ENCODE data around the gene RASGEF1B. TPM values are rescaled to one million over a fixed set of nuclear protein-coding genes. Genes with fewer than 3 reads are reported as not detected.

Gene RASGEF1B
- total RNA-seq, 1 experiment from 2014 or later = 6.9 TPM

DNA sequence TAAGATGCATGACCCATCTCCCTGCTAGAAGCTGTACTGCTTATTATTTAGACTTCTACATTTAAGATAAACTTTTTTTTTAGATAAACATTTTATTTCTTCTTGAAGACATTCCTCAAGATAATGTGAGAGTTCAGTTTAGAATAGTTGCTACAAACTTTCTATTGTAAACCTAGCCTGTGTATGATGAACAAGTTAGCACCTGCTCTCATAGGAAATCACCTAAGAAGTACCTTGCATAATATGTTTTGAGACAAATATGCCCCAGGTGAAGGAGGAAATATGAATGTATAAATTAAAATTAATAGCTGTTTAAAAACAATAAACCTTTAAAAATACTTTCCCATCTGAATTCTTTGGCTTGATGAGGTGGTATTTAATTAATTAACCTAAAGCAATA lies 35.6 kb downstream of the RASGEF1B start (continued):
- TF ChIP-seq ARID4B (CRISPR knock-in tag; IDR thresholded peaks at IDR 0.05; ENCODE audit: borderline replicate concordance) = no peak
- no peak for TF ChIP-seq ZNF423 (CRISPR knock-in tag; IDR thresholded peaks at IDR 0.05)
- TF ChIP-seq NFATC4 (CRISPR knock-in tag; IDR thresholded peaks at IDR 0.05) = no peak

DNA sequence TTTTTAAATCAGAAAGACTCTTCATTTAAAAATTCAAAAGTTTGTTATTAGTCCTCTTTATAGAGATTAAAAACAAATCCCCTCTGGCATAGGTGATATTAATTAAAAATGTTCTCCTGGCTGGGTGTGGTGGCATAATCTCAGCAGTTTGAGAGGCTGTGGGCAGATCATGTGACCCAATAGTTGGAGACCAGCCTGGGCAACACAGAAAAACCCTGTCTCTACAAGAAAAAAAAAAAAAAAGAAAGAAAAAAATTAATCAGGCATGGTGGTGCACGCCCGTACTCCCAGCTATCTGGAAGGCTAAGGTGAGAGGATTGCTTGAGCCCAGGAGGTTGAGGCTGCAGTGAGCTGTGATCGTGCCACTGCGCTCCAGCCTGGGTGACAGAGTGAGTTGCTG lies 38.9 kb downstream of the RASGEF1B start:
- POLR2A ChIA-PET = interaction anchor here (0.6 to 0.7 kb wide), 2 partner anchors 209 to 842 kb away, joined by 3 to 4 read pairs; no protein-coding TSS in a partner anchor
- no peak overlapping the region for H3K4me3 Mint-ChIP-seq
- peaks cover 2% of the 10 kb centered on the region; the same call in 1 of the 2 replicates for H3K27me3 Mint-ChIP-seq (ENCODE audit: low read depth)
- ATAC-seq = no peak
- H3K4me1 Mint-ChIP-seq = peaks cover 4% of the 10 kb centered on the region
- TF ChIP-seq ZBTB21 (CRISPR knock-in tag; IDR thresholded peaks at IDR 0.05; ENCODE audit: borderline replicate concordance) (no peak), SOX15 (CRISPR knock-in tag; IDR thresholded peaks at IDR 0.05) (no peak), ELF4 (CRISPR knock-in tag; IDR thresholded peaks at IDR 0.05; ENCODE audit: low read depth) (no peak), ZNF281 (CRISPR knock-in tag; IDR thresholded peaks at IDR 0.05) (no peak), NFATC4 (CRISPR knock-in tag; IDR thresholded peaks at IDR 0.05) (no peak), ZNF138 (CRISPR knock-in tag; conservative IDR thresholded peaks at IDR 0.05) (no peak), JUN (CRISPR knock-in tag; IDR thresholded peaks at IDR 0.05) (no peak), NR1H2 (CRISPR knock-in tag; IDR thresholded peaks at IDR 0.05) (no peak), NR3C1 (CRISPR knock-in tag; conservative IDR thresholded peaks at IDR 0.05; ENCODE audit: low read depth) (no peak), SMAD4 (CRISPR knock-in tag; IDR thresholded peaks at IDR 0.05) (no peak), ZNF263 (CRISPR knock-in tag; IDR thresholded peaks at IDR 0.05; ENCODE audit: low read depth) (no peak), JAZF1 (CRISPR knock-in tag; IDR thresholded peaks at IDR 0.05) (no peak), ZNF423 (CRISPR knock-in tag; IDR thresholded peaks at IDR 0.05) (no peak), ZNF416 (CRISPR knock-in tag; IDR thresholded peaks at IDR 0.05) (no peak), OVOL2 (CRISPR knock-in tag; IDR thresholded peaks at IDR 0.05; ENCODE audit: borderline replicate concordance) (no peak), ATF1 (CRISPR knock-in tag; IDR thresholded peaks at IDR 0.05) (no peak)
- TF ChIP-seq, protein P1, sequence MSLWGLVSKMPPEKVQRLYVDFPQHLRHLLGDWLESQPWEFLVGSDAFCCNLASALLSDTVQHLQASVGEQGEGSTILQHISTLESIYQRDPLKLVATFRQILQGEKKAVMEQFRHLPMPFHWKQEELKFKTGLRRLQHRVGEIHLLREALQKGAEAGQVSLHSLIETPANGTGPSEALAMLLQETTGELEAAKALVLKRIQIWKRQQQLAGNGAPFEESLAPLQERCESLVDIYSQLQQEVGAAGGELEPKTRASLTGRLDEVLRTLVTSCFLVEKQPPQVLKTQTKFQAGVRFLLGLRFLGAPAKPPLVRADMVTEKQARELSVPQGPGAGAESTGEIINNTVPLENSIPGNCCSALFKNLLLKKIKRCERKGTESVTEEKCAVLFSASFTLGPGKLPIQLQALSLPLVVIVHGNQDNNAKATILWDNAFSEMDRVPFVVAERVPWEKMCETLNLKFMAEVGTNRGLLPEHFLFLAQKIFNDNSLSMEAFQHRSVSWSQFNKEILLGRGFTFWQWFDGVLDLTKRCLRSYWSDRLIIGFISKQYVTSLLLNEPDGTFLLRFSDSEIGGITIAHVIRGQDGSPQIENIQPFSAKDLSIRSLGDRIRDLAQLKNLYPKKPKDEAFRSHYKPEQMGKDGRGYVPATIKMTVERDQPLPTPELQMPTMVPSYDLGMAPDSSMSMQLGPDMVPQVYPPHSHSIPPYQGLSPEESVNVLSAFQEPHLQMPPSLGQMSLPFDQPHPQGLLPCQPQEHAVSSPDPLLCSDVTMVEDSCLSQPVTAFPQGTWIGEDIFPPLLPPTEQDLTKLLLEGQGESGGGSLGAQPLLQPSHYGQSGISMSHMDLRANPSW (CRISPR knock-in tag; conservative IDR thresholded peaks at IDR 0.05; ENCODE audit: low read depth) = no peak
- TF ChIP-seq, protein P2, sequence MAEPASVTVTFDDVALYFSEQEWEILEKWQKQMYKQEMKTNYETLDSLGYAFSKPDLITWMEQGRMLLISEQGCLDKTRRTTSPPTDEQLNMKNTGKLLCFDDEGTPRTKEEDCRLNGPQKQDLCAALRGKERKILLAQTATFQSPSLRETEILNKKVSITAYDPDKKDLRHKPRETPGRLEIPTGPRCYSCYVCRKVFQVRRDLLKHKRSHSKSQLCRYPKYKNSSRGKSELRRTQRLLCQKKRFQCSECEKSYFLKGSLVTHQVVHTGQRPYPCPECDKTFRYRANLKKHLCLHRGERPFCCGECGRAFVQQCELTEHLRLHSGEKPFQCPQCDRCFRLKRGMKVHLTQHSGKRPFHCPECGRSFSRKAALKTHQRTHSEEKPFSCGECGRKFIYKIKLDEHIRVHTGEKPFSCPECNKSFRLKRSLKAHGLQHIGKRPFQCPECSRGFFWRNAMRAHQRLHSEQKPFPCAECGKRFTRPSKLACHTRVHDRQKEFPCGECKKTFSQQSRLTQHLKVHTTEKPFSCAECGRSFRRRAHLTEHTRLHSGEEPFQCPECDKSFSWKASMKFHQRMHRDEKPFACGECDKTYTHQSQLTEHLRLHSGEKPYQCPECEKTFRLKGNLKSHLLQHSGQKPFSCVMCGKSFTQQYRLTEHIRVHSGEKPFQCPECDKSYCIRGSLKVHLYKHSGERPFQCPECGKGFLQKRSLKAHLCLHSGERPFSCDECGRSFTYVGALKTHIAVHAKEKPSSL (CRISPR knock-in tag; conservative IDR thresholded peaks at IDR 0.05) = no peak
- TF ChIP-seq, protein P3, sequence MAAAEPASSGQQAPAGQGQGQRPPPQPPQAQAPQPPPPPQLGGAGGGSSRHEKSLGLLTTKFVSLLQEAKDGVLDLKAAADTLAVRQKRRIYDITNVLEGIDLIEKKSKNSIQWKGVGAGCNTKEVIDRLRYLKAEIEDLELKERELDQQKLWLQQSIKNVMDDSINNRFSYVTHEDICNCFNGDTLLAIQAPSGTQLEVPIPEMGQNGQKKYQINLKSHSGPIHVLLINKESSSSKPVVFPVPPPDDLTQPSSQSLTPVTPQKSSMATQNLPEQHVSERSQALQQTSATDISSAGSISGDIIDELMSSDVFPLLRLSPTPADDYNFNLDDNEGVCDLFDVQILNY (CRISPR knock-in tag; IDR thresholded peaks at IDR 0.05) = no peak
- DNase-seq (ENCODE audit: low spot score) = no peak
- CTCF ChIA-PET = interaction anchor here (1.8 kb wide), 1 partner anchor 34 kb away, joined by 7 read pairs; no protein-coding TSS in a partner anchor
- H3K27ac Mint-ChIP-seq = no peak overlapping the region
- peaks cover 10% of the 10 kb centered on the region for H3K36me3 Mint-ChIP-seq
- peaks cover 10% of the 10 kb centered on the region for H3K9me3 Mint-ChIP-seq

Measured in WTC11 (cell line).